ENCODE measurements around the gene REXO2.

Gene REXO2

GRCh38 chr11:114499756-114500155 is 60.5 kb downstream of the REXO2 start:
- DNase-seq = no peak

More at GRCh38 chr11:114499756-114500155, 60.5 kb downstream of the REXO2 start:
- Histone ChIP-seq H3K79me2 (ENCODE audit: insufficient read depth, low read length) (no peaks in the 10 kb centered on the region), H2AFZ (ENCODE audit: low read depth, low read length) (no peak overlapping the region), H3K9me3 (ENCODE audit: insufficient read depth, low read length, severe bottlenecking) (peaks cover 2% of the 10 kb centered on the region), H3K4me1 (ENCODE audit: insufficient read depth, low read length) (no peaks in the 10 kb centered on the region), H4K20me1 (ENCODE audit: insufficient read depth, low read length) (no peaks in the 10 kb centered on the region), H3K27me3 (ENCODE audit: insufficient read depth, low read length, poor library complexity) (no peaks in the 10 kb centered on the region), H3K4me2 (ENCODE audit: insufficient read depth, low read length) (no peak overlapping the region), H3K4me3 (ENCODE audit: low read depth in 1 of 2, low read length in 2 of 2) (no peak overlapping the region), H3K36me3 (ENCODE audit: insufficient read depth, low read length) (no peaks in the 10 kb centered on the region), H3K9ac (ENCODE audit: low read depth, low read length) (no peak overlapping the region), H3K27ac (ENCODE audit: low read length) (no peak overlapping the region)
- no peak for TF ChIP-seq EZH2 (IDR thresholded peaks at IDR 0.05; ENCODE audit: borderline replicate concordance, low read depth, low read length, severe bottlenecking)
- TF ChIP-seq CTCF (IDR thresholded peaks at IDR 0.05; ENCODE audit: borderline replicate concordance, extremely low read depth, low read length, poor library complexity, severe bottlenecking) = no peak
- ATAC-seq (ENCODE audit: insufficient read depth, low read depth) = no peak
